Putamen (tissue), 1 donor: ENCODE measurements around the gene ULK2.
"Not testable (repeated sequence)": the region's sequence is repeated elsewhere in the genome, so short reads cannot be mapped to it uniquely, and the experiment has no call there.

Experiments
- DNase-seq: peaks from one replicate; pipeline ENCODE4 v3.0.0-alpha.2; 2016; ENCODE audit warnings: low spot score

The ULK2 gene

GRCh38 chr17:19865021-19865420, 2.7 kb downstream of the ULK2 start:
- DNase-seq, result no peak

- DNase-seq, result not testable (repeated sequence)
These were observed 7.0 kb downstream of the ULK2 start for GRCh38 chr17:19860647-19861177.

DNA sequence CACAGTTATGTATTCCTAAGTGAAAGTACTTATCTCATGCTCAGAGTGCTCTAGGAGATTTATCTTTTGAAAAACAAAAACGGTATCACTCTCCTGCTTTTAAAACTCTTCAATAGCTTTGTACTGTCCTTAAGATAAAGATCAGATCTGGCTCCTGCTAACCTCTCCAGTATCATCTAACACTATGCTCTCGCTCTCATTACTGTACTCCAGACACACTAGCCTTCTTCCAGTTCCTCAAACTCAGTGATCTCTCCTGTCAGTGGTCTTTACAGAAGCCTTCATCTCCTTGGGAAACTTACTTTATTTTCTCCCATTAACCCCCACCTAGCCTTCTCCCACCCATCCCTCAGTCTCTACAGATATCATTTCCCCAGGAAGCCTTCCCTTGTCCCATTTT, 10.1 kb downstream of the ULK2 start:
- no peak for DNase-seq

DNA sequence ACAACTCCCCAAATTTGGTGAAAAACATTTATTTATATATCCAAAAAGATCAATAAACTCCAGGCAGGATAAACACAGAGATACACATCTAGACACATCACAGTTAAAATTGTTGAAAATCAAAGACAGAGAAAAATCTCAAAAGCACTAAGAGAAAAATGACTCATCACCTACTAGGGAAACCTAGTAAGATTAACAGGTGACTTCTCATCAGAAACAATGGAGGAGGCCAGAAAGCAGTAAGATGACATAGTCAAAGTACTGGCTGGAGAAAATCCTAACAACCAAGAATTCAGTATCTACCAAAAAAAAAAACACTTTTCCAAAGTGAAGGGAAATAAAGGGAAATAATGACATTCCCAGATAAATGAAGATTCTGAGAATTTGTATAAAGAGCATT, 33.8 kb downstream of the ULK2 start:
- no peak for DNase-seq

- DNase-seq, result no peak
These were observed 37.7 kb downstream of the ULK2 start for GRCh38 chr17:19830061-19830460.

DNA sequence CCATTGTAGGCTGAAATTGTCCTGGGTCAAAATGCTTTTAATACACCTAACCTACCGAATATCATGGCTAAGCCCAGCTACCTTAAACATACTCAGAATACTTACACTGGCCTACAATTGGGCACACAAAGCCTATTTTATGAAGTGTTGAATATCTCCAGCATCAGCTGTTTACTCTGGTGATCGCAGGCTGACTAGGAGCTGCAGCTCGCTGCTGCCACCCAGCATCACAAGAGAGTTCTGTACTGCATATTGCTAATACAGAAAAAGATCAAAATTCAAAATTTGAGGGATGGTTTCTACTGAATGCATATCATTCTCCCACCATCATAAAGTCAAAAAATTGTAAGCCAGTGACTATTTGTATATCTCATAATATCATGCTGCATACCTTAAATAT, 55.3 kb downstream of the ULK2 start:
- DNase-seq, result peak; percentile 26

DNA sequence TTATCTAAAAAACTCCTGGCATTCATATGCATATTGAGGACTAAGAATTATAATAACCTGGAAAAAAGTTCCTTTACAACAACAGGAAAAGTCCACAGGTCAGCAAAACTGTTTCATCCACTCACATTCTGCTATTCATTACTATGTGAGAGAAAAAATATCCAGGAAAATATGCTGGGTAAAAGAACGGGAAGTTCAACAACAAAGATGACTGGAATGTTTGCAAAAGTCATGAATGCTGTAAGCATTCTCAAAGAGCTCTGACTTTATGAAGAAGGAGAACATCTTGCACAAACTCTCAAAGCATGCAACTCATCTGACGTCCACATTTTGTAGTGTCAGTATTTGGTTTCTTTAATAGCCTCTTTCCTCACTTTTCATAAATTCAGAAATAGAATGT, 62.7 kb downstream of the ULK2 start:
- DNase-seq, result no peak

- no peak for DNase-seq
These were observed 67.2 kb downstream of the ULK2 start for GRCh38 chr17:19800571-19800970.

DNA sequence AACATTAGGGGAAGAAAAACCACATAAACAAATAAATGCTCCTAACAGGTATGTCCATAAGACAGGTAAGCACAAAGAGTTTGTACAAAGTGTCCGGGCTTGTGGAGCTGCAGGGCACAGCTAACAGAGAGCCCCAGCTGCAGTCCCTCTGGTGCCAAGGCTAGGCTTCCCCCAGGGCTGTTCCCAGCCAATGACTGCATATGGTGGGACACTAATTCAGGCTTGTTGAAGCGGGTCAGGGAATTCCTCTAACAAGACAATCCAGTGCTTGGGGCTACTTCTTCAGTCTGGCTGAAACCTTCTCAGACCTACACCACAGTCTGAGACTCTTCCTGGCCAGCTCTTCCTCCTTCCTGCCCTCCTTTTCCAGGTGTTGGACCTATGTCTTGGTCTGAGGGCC, 67.9 kb downstream of the ULK2 start:
- no peak for DNase-seq

GRCh38 chr17:19796457-19796856, 71.3 kb downstream of the ULK2 start:
- DNase-seq, result no peak

GRCh38 chr17:19791918-19792550, 75.7 kb downstream of the ULK2 start:
- no peak for DNase-seq

DNA sequence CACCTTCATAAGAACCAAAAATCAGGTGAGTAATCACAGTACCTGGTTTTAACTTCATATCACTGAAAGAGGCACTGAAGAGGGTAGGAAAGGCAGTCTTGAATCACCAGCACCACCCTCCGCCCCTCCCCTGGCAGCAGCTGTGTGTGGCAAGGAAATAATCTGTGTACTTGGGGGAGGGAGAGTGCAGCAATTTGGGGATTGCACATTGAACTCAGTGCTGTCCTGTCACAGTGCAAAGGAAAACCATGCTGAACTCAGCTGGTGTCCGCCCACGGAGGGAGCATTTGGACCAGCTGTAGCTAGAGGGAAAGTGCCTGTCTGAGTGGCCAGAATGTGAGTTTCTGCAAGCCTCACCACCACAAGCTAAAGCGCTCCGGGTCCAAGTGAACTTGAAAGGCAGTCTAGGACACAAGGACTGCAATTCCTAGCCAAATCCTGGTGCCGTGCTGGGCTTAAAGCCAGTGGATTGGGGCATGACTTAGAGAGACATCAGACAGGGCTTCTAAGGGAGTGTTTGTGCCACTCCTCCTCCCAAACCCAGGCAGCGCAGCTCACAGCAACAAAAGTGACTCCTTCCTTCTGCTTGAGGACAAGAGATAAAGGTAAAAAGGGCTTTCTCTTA, 79.9 kb downstream of the ULK2 start:
- DNase-seq, result peak; percentile 18

DNA sequence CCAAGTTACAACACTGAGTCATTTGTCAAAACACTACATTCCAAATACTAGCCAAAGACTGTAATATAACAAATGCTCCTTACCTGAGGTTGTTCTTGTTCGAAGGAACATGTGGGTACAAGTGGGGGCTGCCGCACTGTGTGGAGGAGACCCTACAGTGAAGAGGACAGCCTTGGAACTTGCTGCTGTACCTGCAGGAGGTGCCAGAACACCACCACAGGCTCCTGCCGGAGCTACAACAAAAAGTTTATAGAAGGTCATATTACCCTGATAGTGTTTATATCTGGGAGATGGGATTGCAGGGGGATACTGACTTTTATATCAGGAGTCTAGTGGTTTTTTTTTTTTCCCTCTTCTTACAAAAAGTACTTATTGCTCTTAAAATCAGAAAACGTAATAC, 81.9 kb downstream of the ULK2 start:
- DNase-seq, result no peak

GRCh38 chr17:19781488-19782458, 86.0 kb downstream of the ULK2 start:
- DNase-seq, result no peak

GRCh38 chr17:19780846-19781245, 86.9 kb downstream of the ULK2 start:
- no peak for DNase-seq

DNA sequence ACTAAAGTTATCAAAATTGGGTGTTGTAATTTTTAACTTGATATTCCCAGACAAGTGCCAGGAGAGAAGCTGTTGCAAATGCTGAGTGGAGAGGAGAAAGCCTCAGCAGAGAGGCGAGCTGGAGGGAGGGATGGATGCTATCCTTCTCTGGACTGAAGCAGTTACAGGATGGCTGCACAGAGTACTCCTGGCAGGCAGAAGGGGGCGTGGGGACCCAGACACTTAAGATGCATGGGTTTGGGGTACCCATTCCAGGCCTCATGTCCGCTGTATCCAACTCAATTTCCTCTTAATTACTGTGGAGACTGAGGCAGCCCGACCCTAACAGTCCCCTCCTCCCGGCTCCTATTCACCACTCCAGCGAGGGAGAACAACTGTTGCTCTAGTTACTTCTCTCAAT, 94.2 kb downstream of the ULK2 start:
- DNase-seq, result no peak

- DNase-seq, result no peak
These were observed 95.6 kb downstream of the ULK2 start for GRCh38 chr17:19771971-19772630.

- no peak for DNase-seq
These were observed 96.6 kb downstream of the ULK2 start for GRCh38 chr17:19770985-19771735.

DNA sequence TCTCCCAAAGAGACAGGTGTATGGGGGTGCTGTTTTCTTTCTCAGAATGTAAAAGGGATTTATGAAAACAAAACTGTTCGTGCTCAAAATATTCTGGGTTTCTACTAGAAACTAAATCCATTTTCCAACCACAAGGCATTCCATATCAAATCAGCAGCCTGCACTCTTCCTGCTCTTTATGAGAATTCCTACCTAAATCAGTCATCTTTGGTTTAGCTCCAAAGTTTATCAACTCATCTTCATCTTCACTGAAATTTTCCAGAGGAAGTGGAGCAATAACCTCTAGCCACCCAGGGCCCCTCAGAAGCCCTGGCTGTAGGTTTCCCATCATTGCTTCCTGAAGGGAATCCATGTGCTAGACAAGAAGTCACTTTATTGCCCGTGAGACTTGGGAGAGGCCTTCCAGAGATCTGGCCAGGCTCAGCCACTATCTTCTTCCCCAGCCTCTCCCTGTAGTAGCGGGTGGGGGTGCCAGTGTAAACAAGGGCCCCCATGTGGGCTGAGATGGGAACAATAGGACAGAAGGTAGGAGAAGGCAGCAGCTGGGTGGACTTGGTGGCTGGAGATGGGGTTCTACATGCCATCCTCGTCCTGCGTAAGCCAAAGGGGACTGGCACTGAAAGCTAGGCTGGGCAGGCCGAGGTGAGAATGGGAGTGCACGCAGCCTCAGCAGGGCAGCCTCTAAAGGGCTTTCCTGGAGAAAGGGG, 97.6 kb downstream of the ULK2 start:
- no peak for DNase-seq

DNA sequence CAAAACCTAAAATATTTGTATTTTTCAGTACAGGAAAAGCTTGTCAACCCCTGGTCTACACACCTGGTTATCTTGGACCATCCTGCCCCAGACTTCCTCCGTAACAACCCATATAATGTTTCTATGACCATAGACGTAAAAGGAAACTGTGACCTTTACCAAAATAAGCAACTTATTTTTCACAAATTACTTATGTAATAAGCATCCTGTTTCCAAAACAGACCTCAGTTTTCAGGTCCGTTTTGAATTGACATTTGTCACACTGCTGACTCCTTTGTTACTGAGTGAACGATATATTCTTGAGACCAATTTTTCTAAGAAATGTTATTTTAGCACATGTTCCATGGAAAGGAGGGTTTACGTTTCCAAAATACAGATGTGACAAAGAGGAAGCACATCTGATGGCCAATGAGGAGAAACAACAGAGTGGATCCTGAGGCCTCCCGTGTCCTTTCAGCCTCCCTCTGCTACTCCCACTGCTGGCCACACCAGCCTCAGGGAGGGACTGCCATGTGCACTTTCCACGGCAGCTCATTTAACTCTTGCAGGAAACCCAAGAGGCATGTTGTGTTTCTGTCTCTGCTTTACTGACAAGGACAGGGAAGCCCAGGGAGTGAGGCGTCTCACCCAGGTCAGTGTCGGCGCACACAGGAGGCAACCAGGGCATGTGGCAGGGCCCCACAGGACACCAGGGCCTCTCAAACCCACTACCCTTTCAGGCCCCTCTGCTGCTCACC, 99.5 kb downstream of the ULK2 start:
- DNase-seq, result no peak
